HPDE6-E6E7 (cell line): ENCODE results near the gene MMP13.
"Not testable (repeated sequence)": the region's sequence is repeated elsewhere in the genome, so short reads cannot be mapped to it uniquely, and the experiment has no call there.

Source experiments
- DNase-seq: peaks from one replicate; pipeline ENCODE4 v3.0.0; 2011; ENCODE audit warnings: missing footprints; ENCODE audit errors: extremely low spot score

Gene MMP13

DNA sequence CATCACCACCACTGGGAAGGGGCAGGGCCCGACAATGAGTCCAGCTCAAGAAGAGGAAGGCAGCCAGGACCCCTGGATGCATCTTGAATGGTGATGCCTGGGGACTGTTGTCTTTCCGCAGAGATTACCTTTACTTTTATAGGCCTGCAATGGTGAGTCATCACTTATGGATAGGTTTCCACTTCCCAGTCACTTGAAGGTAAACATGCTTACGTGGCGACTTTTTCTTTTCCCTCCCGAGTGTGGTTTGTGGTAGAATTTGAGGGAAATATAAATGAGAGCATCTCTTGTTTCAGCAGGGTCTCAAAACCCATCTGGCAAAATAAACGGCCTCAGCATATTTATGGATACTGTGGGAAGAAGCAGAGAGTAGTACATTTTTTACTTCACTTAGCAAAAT, at the start of gene MMP13:
Gene MMP13 (minus strand): TSS at position 109 of the 400 bp plus-strand sequence. CDS start 27 bp downstream, at position 82.
- peak; percentile 8 for DNase-seq

DNA sequence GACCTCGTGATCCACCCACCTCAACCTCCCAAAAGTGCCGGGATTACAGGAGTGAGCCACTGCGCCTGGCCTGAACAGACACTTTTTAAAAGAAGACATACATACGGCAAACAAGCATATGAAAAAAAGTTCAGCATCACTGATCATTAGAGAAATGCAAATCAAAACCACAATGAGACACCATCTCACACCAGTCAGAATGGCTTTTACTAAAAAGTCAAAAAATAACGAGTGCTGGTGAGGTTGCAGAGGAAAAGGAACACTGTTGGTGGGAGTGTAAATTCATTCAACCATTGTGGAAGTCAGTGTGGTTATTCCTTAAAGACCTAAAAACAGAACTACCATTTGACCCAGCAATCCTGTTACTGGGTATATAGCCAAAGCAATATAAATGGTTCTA, 48.7 kb upstream of the MMP13 start:
- DNase-seq, result not testable (repeated sequence)

- no peak for DNase-seq
Measured at GRCh38 chr11:102994105-102994504, 38.6 kb upstream of the MMP13 start.

DNA sequence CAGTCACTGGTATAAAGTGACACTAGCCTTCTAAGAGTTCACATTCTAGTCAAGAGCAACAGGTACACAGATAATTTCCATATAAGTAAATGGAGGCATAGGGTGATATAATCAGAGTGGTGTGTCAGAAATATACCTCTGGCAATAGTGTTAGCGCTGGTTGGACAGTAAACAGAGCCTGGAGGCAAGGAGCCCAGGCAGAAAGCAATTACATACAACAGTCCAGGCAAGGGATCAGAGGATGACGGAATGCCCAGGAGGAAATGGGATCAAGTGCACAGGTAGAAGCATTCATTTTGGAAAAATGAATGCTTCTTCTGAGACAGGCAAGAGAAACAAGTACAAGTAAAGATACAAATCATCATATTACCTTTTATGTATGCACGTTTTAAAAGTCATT, 36.2 kb upstream of the MMP13 start:
- no peak for DNase-seq

- DNase-seq, result no peak
Measured at GRCh38 chr11:102990145-102990544, 34.6 kb upstream of the MMP13 start.

- DNase-seq, result no peak
Measured at GRCh38 chr11:102989379-102990047, 34.0 kb upstream of the MMP13 start.

DNA sequence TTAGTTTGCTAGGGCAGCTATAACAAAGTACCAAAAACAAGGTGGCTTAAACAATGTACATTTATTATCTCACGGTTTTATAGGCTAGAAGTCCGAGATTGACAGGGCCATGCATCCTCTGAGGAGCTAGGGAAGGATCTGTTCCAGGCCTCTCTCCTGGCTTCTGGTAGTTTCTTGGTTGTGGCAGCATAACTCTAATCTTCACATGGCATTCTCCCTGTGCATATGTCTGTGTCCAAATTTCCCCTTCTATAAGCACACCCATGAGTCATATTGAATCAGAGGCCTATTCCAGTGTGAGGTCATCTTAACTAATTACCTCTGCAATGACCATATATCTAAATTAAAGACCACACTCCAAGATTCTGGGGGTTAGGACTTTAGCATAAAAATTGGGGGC, 31.3 kb upstream of the MMP13 start:
- DNase-seq, result no peak

GRCh38 chr11:102985850-102986249, 30.3 kb upstream of the MMP13 start:
- no peak for DNase-seq

DNA sequence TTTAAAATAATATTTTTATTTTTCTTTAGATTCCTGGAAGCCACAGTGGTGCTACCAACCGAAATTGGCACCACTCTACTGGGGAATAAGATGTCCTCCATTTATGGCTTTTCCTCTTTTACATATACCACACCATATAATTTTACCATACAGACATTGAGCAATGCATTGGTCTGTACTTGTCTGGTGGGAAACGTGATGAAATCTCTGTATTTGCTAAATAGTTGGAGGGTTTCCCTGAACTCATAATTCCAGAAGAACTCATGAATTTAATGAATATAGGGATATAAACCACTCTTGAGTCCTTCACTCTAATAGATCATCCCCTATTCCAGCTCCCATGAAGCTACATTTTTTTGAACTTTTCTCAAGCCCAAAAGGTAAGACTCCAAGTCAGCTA, 28.0 kb upstream of the MMP13 start:
- no peak for DNase-seq

- no peak for DNase-seq
Measured at GRCh38 chr11:102981324-102981910, 25.9 kb upstream of the MMP13 start.

DNA sequence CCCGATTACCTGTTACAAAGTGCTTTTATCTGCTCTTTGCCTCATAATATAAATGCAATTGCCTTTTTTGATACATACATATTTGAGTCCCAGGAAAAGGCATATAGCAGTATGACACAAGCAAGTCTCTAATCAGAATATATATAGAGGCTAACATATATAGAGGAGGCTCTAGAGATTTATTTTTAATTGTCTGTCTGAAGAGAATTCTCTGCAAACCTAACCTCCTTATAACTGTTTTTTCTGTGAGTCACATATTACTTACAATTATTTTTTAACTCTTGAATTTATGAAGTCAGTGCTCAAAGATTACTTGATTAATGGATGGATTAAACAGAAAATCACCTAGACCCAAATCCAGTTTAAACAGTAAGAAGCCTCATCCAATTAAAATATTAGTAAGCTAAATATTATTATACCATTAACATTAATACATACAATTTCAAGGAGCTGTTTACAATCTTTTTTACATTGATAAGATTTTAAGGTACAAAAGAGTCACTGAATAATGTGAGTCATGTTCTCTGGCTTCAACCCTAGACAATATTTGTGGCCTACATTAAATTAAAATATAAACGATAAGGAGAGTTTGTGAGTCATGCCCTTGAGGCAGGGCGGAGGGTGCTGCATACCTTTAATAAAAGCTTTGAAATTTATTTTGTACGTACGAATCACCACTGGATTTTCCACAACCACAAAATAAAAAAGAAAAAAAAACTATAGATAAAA, 19.2 kb upstream of the MMP13 start:
- DNase-seq, result peak; percentile 40

DNA sequence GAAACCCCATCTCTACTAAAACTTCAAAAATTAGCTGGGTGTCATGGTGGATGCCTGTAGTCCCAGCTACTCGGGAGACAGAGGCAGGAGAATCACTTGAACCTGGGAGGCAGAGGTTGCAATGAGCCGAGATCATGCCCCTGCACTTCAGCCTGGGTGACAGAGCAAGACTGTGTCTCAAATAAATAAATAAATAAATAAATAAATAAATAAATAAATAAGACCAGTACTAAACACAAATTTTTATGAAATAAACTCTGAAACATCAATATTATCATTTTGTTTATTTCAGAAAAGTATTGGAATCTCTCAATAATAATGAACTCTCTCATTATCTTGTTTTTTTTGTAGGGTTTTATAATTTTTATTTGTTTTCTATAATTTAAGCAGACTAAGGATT, 18.2 kb upstream of the MMP13 start:
- not testable (repeated sequence) for DNase-seq

- DNase-seq, result no peak
Measured at GRCh38 chr11:102972853-102973252, 17.3 kb upstream of the MMP13 start.

DNA sequence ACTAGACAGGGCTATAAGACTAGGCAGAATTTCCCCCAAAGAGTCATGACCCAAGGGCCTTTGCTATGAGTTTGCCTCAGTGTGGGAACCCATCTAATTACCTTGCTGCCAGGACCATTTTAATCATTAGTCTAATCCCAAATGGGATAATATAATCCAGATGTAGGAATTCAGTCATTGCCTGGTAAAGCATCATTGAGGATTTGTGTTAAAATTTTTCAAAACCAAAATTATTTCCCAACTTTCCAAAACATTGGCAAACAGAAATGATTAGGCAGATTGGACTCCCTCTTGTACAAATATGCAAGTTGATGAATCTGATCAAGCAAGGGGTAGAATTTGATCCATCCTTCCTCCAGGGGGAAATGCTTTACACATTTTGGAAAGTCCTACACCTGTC, 16.2 kb upstream of the MMP13 start:
- no peak for DNase-seq

GRCh38 chr11:102967497-102967896, 12.0 kb upstream of the MMP13 start:
- no peak for DNase-seq

GRCh38 chr11:102966011-102966410, 10.5 kb upstream of the MMP13 start:
- no peak for DNase-seq

GRCh38 chr11:102964867-102965266, 9.3 kb upstream of the MMP13 start:
- no peak for DNase-seq

DNA sequence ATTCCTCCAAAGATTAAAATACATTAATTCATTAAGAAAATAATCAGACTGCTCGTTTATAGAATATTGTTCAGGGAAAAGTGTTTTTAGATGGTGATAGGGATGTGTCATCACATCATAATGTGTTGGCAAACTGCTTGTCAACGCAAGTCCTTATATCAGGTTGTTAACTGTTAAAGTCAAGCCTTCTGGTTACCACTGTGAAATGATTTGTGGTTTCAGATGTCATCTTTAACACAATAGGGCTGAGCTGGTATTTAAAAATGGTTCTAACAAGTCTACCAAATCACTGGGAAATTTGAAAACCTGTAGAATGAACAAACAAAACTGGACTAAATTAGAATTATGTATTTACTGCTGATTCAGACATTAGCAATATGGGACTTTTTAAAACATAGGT, 2.4 kb upstream of the MMP13 start:
- DNase-seq, result peak; percentile 40

DNA sequence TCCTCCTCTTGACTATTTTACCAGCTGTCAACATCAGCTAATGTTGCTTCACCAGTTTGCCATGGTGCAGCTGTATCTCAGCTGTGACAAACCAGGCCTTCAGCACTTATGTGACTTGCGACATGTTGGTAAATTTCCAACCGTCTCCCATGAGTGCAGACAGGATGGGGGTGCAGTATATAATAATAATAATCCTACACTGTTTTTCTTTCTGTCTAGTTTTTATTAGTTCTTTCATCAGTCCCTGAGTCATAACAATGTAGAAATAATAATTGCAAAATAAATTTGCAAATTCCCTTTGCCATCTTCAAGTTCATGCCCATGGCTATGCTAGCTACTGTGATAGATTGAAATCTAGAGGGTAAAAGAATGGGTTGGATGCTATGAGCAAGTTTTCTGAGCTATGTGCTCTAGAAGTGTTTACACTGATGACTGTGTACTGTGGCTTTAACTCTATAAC, 4.9 kb downstream of the MMP13 start:
- DNase-seq, result no peak

DNA sequence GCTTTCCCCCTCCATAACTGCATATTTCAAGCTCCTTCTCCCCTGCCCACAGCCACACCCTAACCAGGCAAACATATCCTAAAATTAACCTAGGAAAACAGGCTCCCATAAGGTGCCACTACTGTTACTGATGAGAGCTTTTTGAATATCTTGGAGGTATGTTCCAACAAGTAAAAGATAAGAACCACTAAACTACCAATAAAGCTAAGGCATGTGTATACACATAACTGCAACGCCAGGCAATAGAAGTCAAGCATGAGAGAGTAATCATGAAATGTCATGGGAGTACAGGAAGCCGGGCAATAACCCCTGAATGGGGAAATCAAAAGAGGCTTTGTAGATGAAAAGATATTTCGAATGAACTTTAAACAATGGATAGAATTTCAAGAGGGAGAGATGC, 9.3 kb downstream of the MMP13 start:
- no peak for DNase-seq

DNA sequence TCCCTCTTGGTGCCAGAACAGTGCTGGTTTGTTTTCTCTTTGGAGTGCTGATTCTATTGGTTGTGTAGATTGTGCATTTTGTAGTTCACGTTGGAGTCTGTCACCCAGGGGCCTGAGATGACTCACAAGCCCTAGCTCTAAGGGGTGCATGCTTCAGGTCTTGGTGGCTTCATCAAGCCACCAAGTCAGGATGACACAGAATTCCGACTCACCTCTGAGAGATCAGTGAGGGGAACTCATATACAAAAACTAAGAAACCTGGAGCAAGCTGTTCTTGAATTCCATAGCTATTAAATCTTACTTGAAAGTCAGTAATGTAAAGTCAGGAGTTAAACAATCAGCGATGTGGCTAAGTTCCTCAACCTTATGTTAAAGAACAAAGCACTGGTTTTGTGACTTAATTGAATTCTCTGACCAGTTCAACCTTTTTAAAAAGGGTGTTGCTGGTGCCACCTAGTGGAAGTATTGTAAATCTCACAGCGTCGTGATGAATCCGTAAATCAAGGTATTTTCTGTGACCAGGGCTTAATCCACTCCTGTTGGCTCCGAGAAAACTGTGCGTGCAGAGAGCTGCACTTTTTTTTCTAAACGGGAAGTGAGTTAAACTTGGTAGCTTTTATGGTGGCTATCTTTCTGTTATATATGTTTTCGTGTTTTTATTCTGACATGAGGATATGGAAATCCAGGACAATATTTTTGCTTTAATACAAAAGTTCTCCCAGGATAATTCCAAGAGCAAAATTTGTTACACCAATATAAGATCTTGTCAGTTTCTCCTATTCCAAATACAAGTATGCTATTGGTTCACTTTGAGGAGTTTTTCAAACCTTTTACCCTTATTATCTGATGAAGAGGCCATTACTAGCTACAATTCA, 14.6 kb downstream of the MMP13 start:
- peak; percentile 54 for DNase-seq
